ENCODE measurements around the gene TP73.

TP73 gene

GRCh38 chr1:3759164-3759563 is 106.8 kb downstream of the TP73 start:
- DNase-seq (ENCODE audit: low read depth in 2 of 3, low spot score in 2 of 3), result no peak

GRCh38 chr1:3759796-3760195 is 107.5 kb downstream of the TP73 start:
- DNase-seq (ENCODE audit: low read depth in 2 of 3, low spot score in 2 of 3), result no peak

DNA sequence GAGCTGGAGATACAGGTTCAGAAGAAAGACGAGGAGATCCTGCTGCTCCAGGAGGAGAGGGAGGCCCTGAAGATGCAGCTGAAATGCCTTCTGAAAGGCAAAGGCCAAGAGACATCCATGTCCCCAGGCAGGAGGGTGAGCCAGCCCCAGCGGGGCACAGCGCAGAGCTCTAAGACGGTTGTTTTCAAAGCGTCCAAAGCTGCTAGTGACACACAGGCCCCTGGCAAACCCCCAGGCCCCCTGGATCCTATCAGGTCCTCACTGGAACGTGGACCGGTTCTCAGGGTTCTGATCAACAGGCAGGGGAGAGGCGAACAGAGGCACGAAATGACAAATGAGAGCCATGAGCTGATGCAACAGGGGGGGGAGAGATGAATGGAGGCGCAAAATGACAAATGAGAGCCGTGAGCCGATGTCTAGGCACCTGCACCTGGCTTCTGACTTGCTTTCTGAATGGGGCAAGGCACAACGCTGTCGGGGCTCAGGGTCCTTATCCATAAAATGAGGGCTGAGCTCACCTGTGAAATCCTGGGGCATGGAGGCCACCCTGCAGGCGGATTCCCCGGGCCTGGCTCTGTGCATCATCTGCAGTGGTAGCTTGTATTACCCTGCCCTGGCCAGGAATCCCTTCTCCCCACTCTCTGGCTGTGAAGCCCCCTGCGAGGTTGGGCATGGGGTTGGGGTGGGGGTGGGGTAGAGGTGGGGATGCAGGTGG is 109.1 kb downstream of the TP73 start:
- no peak for DNase-seq (ENCODE audit: low read depth in 2 of 3, low spot score in 2 of 3)

DNA sequence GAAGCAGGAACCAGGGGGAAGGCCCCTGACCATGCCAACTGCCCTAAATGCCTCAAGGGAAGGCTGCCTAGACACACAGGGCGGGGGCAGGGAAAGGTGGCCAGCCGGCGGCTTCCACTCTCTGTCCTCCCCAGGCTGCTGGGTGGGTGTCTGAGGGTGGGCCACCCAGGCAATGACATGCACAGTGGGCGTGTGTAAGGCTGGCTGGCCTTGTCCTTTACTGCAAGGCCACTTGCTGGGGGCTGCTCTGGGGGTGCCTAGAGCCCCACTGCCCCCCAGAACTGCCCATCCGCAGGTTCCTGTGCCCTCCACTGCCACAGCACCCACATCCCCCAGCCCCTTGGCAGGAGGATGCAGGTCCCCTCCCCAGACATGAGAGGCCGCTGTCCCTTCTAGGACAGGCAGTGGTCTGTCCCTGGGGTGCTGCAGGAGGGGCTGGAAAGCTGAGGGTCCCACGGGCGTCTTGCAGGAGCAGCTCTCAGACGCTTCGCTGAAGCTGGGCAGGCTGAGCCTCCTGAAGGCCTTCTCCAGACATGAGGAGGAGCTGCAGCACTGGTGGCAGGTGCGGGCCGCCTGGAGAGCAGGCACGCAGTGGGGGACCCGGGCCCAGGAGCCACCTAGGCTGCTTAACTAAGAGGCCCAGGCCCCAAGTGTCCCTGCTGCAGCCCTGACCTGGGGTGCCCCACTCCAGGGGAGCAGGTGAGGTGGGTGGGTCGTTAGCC is 110.0 kb downstream of the TP73 start:
- DNase-seq (ENCODE audit: low read depth in 2 of 3, low spot score in 2 of 3), result no peak

DNA sequence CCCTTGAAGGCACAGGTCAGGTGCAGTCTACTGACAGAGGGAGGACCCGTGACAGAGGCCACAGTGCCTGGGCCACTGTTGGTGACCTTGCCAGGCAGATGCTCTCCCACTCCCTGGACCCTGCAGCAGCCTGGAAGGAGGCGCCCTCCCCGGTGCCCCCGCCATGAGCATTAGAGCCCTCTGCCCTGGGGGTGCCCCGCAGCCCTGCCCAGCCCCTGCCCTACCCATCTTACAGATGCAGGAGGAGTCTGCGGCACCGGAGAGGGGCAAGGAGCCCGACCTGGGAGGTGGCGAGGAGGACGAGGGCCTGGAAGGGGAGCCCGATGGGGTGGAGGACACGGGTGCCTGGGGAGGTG is 110.5 kb downstream of the TP73 start:
- DNase-seq (ENCODE audit: low read depth in 2 of 3, low spot score in 2 of 3), result no peak

DNA sequence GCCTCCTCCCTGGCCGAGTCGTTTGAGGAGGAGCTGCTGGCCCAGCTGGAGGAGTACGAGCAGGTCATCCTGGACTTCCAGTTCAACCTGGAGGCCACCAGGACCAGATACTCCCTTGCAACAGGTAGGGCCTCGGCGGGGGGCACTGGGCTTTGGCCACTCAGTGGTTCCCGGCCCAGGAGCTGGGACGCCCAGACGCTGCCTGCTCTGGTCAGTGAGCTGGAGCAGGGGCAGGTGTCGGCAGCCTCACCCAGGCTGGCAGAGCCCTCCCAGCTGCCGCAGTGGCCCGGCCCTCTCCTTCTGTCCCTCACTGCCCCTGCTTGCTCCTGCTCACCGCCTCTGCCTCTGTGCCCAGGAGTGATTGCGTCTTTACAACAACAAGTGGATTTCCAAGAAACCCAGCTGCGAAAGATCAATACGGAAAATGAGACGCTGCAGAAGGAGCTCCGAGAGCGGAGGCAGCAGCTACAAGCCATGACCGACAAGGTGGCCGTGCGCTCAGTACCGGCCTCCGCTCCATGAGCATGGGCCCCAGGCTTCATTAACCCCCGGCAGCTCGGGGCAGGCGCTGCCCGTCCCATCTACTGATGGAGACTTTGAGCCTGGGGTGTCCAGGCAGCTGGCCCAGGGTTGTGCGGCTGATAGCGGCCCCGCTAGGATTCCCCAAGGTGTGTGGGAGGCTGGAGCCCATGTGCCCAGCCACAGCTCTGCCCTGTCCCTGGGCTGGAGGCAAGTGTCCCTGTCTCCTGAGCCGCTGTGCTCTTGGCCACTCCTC is 111.2 kb downstream of the TP73 start:
- no peak for DNase-seq (ENCODE audit: low read depth in 2 of 3, low spot score in 2 of 3)

DNA sequence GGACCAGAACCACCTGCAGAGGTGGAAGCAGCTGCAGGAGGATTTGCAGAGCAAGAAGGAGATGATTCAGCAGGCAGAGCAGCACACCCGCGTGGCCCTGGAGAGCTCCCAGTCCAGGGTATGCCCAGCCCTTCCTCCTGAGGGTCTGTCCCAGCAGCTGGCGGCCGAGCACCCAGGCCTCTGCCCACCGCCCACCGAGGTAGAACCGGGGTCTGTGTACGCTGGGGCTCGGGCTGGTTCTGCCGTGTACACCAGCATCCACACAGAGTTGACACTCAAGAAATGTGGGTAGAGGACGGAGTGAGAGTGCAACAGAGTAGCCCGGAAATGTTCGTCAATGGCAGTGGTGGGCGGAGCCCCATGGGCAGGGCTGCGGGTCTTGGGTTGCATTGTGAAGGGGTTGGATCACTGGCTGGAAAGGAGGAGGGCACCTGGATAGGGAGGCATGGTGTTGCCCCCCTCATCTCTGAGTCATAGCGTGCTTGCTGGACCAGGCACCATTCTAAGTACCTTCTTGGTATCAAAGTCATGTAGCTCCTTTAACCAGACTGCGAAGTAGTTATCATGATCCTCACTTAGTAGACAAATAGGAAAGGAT is 115.1 kb downstream of the TP73 start:
- DNase-seq (ENCODE audit: low read depth in 2 of 3, low spot score in 2 of 3), result no peak

DNA sequence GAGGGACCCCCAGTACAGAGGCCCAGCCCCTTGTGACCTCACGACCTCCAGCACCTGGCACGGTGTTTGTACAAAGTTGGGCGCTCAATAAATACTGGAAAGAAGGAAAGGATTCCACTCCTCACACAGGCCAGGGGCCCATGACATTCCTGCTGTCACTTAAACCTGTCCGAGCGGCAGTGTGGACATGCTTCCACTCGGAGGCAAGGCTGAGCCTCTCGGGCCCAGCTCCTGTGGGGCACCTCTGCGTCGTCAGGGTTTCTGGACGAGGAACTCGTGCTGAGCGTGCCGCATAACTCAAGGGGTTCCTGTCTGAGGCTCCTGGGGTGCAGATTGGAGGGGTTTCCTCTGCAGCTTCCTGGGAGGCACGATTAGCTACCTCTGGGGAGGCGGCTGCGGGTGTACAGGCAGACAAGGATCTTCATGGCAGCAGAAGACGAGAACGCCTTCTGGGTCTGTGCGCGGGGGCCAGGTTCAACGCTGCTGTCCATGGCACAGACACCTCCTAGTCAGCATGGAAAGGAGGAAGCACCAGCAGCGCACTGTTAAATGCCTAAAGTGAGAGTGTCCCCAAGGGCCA is 116.6 kb downstream of the TP73 start:
- no peak for DNase-seq (ENCODE audit: low read depth in 2 of 3, low spot score in 2 of 3)

DNA sequence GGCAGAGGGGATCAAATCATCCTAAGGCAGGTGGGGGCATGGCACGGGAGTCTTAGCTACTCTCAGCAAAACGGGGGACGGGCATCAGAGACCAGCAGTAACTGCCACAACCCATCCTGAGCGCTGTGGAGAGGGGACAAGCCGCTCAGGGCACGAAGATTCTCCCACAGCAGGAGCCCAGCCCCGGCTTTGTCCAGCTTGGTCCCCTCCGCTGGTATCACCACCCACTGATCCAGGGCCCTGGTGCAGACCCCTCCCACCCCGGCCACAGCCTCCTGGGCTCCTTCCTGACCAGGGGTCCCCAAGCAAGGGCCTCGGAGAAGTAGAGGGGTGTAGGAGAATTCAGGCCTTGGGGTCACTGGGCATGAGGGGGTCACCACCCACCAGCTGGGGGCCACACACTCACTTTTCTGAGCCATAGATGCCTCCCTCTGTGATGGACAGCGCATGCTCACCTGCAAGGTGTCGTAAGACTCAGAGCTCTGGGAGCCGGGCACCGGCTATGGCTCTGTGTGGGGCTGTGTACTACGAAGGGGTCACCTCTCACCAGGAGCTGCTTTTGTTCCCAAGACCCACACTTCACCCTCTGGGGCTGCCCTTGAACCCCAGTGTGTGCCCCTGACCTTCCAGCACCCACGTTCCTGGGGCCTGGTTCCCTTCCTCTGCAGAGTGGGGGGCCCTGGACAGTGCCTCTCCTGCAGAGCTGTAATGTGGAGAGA is 117.9 kb downstream of the TP73 start:
- no peak for DNase-seq (ENCODE audit: low read depth in 2 of 3, low spot score in 2 of 3)

- DNase-seq (ENCODE audit: low read depth in 2 of 3, low spot score in 2 of 3), result no peak
Measured at GRCh38 chr1:3771108-3772026, 119.1 kb downstream of the TP73 start.

DNA sequence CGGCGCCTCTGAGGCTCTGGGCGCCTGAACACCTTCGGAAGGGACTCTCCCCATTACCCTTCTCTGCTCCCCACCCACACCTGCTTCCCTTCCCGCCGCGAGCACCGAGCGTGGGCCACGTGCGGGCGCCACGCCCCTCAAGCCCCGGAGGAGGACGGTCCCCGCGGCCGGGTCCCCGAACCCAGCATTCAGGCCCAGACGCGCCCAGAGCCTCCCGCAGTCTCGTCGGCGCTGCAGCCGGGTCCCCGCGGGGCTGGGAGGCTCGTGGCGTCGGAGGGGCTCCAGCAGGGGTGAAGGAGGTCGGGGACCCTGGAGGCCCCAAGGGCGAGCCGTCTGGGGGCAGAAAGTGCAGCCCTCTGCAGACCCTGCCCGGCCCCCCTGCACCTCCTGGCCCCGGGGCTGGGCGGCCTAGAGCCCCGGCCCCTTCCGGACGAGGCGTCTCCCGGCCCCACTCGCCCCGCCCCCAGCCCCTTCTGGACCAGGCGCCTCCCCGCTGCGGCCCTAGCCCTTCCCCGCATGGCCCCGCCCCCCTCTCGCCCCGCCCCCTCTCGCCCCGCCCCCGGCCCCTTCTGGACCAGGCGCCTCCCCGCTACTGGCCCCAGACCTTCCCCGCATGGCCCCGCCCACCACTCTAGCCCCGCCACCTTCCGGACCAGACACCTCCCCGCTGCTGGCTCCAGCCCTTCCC is 119.9 kb downstream of the TP73 start:
- DNase-seq (ENCODE audit: low read depth in 2 of 3, low spot score in 2 of 3), result peak; percentile 48 to 71 (median 71)

DNA sequence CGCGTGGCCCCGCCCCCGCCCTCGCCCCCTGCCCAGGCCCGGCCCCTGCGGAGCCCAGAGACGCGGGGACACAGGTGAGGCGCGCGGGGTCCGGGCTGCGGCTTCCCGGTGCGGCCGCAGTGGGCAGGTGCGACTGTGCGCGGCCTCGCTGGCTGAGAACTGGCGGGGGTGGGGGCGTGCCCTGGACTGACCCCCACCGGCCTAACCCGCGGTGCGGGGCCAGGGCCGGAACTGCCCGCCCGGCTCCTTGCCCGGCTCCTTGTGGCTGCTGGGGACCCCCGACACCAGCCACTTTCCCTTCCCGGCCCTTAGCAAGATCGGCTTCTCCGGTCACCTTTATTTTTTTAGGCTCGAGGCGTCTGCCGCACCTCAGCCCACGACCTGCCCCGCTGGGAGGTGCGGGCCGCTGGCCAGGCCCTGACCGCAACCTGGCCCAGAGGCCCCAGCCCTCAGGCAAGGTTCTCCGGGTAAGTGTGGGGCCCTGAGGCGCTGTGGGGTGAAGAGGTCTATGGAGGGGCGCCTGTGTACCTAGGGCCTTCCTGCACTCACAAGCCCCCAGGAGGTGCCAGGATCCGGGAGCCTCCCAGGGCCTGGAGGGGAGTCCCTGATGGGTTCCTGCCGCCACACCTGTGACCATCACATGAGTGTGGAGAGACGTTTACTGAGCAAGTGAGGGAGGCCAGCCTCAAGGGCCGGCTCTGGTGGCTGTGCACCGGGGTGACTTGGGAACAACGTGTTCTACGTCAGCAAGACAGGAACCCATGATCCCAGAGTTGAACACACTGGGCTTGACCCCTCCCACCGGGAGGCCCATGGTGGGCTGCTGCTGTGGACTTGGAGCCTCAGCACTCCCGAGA is 120.6 kb downstream of the TP73 start, which contains the start of gene SMIM1:
Gene SMIM1 (plus strand): TSS at position 35 of the 857 bp plus-strand sequence. CDS start 2,625 bp downstream, outside the sequence.
- no peak for DNase-seq (ENCODE audit: low read depth in 2 of 3, low spot score in 2 of 3)

- no peak for DNase-seq (ENCODE audit: low read depth in 2 of 3, low spot score in 2 of 3)
Measured at GRCh38 chr1:3773572-3774275, 121.4 kb downstream of the TP73 start.

DNA sequence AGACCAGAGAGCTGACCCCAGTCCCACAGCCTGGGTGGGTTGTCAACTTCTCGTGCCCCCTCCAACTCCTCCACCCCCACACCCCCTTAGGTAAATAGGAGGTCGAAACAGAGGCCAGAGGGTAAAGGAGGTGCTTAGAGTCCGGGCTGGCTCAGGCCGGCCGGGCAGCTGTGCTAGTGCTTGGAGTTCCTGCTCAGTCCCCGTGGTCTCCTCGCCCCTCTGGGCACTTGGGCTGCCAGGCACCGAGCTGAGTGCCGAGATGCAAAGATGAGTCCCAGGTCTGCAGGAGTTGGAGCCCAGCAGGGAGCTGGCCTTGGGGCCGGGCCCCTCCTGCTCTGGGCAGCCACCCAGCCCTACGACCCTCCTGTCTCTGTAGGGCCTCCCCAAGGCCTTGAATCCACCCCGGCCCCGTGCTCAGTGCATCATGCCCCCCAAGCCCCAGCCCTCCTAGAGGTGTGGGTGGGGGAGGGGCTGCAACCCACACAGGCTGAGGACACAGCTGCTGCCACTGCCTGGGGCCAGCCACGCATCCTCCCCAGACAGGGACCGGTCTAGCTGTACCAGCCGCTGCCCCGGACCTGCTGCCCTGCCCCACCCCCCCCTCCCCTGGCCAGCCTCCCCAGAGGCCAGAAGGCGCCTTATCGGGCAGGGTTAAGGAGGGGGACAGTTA is 122.1 kb downstream of the TP73 start:
- no peak for DNase-seq (ENCODE audit: low read depth in 2 of 3, low spot score in 2 of 3)

DNA sequence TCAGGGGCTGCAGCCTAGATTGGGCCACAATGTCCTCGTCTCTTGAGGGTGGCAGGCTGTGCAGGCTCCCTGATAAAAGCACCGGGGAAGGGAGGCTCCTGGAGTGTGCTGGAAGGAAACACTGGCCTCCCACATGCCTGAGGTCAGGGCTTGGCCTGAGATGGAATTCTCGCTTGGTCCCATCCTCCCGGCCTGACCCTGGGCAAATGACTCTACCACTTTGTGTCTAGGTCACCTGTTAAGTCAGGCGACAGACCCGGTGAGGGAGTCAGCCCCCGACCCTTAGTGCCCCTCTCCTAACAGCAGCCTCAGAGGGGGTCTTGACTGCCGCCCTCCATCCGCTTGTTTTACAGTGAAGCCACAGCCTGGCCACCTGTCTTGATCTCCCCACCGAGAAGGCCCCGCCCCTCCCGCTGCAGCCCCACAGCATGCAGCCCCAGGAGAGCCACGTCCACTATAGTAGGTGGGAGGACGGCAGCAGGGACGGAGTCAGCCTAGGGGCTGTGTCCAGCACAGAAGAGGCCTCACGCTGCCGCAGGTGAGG is 122.7 kb downstream of the TP73 start:
- DNase-seq (ENCODE audit: low read depth in 2 of 3, low spot score in 2 of 3), result no peak

- DNase-seq (ENCODE audit: low read depth in 2 of 3, low spot score in 2 of 3), result no peak
Measured at GRCh38 chr1:3775490-3776230, 123.3 kb downstream of the TP73 start.
